Measurements from ENCODE around the gene MMAA. TPM values are rescaled to one million over a fixed set of nuclear protein-coding genes. Genes with fewer than 3 reads are reported as not detected.

MMAA gene
- total and polyA plus RNA-seq, 9 of the 15 experiments (the other 6 are each of a cell fraction or from before 2014, with no cell fraction given) = 0.86 to 2.3 (median 1.4) TPM

- TF ChIP-seq POU5F1 (IDR thresholded peaks at IDR 0.05; ENCODE audit: borderline replicate concordance, low read depth, low read length, partially characterized antibody) (no peak), RB1 (IDR thresholded peaks at IDR 0.05; ENCODE audit: low read depth) (no peak), GTF2A2 (tag; IDR thresholded peaks at IDR 0.05) (no peak), SUPT5H (IDR thresholded peaks at IDR 0.05) (no peak)
Observed at GRCh38 chr4:145635630-145636029, 16.4 kb downstream of the MMAA start (continued).

- in situ Hi-C loops (cut with MboI) (no loop called here), intact Hi-C loops (cut with micrococcal nuclease) (no loop called here)
- H4K20me1 ChIP-seq (replicated peaks; ENCODE audit: control insufficient read depth, insufficient read depth, low read length) = no peaks in the 10 kb centered on the region
- H3K79me2 ChIP-seq (ENCODE audit: control insufficient read depth, insufficient read depth, low read length) = no peaks in the 10 kb centered on the region
- ChIA-PET POLR2A (no interaction called here), CTCF (ENCODE audit: low intra/inter-chr PET ratio) (no interaction called here)
- WGBS (ENCODE audit: insufficient coverage, low coverage, missing lambda C conversion rate) = 19% methylated on average over 6 of the region's 6 CpGs
- no peak overlapping the region for H3K9ac ChIP-seq (ENCODE audit: insufficient read depth in 1 of 2, low read depth in 2 of 2, low read length in 2 of 2)
- no peak overlapping the region for H2AFZ ChIP-seq (ENCODE audit: low read depth, low read length)
- no peak for DNase-seq (ENCODE audit: extremely low read depth in 1 of 4, low spot score in 3 of 4)
- ATAC-seq = no peak
- no peaks in the 10 kb centered on the region for H3K9me3 ChIP-seq (replicated peaks; ENCODE audit: control insufficient read depth, insufficient read depth, low read depth, low read length)
- BruUV-seq (replicated peaks) = no TSS peak
- no peak overlapping the region for H3K4me3 ChIP-seq
- H3K4me1 ChIP-seq (replicated peaks in 1 of 2; ENCODE audit: control insufficient read depth in 2 of 2, insufficient read depth in 2 of 2, low read length in 2 of 2) = no peaks in the 10 kb centered on the region
- H3K4me2 ChIP-seq (ENCODE audit: insufficient read depth, low read length) = no peak overlapping the region
- H3K27me3 ChIP-seq (ENCODE audit: control insufficient read depth in 2 of 2, insufficient read depth in 2 of 2, low read length in 2 of 2) = no peaks in the 10 kb centered on the region
- peak; percentile 11 for FAIRE-seq
- no peak overlapping the region for H3K27ac ChIP-seq (ENCODE audit: extremely low read depth, low read depth, low read length)
- H3K36me3 ChIP-seq (ENCODE audit: control insufficient read depth, insufficient read depth, low read length) = no peaks in the 10 kb centered on the region
- no peaks in the 10 kb centered on the region for H3K9me1 ChIP-seq (ENCODE audit: control insufficient read depth, insufficient read depth, low read length)
- TF ChIP-seq ZNF23 (CRISPR knock-in tag; IDR thresholded peaks at IDR 0.05) = no peak
- no peak for TF ChIP-seq IFI16 (CRISPR knock-in tag; IDR thresholded peaks at IDR 0.05)
- no peak for TF ChIP-seq PML (IDR thresholded peaks at IDR 0.05; ENCODE audit: low read length)
- TF ChIP-seq, protein P1, sequence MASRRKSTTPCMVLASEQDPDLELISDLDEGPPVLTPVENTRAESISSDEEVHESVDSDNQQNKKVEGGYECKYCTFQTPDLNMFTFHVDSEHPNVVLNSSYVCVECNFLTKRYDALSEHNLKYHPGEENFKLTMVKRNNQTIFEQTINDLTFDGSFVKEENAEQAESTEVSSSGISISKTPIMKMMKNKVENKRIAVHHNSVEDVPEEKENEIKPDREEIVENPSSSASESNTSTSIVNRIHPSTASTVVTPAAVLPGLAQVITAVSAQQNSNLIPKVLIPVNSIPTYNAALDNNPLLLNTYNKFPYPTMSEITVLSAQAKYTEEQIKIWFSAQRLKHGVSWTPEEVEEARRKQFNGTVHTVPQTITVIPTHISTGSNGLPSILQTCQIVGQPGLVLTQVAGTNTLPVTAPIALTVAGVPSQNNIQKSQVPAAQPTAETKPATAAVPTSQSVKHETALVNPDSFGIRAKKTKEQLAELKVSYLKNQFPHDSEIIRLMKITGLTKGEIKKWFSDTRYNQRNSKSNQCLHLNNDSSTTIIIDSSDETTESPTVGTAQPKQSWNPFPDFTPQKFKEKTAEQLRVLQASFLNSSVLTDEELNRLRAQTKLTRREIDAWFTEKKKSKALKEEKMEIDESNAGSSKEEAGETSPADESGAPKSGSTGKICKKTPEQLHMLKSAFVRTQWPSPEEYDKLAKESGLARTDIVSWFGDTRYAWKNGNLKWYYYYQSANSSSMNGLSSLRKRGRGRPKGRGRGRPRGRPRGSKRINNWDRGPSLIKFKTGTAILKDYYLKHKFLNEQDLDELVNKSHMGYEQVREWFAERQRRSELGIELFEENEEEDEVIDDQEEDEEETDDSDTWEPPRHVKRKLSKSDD (conservative IDR thresholded peaks at IDR 0.05; ENCODE audit: low read length) = no peak
- no peak for TF ChIP-seq ZNF76 (CRISPR knock-in tag; IDR thresholded peaks at IDR 0.05; ENCODE audit: borderline replicate concordance)
- no peak for TF ChIP-seq ZNF780A (CRISPR knock-in tag; IDR thresholded peaks at IDR 0.05)
- TF ChIP-seq TAF7 (tag; IDR thresholded peaks at IDR 0.05) = no peak
- TF ChIP-seq, protein P2, sequence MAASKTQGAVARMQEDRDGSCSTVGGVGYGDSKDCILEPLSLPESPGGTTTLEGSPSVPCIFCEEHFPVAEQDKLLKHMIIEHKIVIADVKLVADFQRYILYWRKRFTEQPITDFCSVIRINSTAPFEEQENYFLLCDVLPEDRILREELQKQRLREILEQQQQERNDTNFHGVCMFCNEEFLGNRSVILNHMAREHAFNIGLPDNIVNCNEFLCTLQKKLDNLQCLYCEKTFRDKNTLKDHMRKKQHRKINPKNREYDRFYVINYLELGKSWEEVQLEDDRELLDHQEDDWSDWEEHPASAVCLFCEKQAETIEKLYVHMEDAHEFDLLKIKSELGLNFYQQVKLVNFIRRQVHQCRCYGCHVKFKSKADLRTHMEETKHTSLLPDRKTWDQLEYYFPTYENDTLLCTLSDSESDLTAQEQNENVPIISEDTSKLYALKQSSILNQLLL (CRISPR knock-in tag; IDR thresholded peaks at IDR 0.05; ENCODE audit: borderline replicate concordance) = no peak
- no peak for TF ChIP-seq KLF10 (CRISPR knock-in tag; IDR thresholded peaks at IDR 0.05)
- TF ChIP-seq KAT8 (IDR thresholded peaks at IDR 0.05; ENCODE audit: low read depth) = no peak
- TF ChIP-seq GTF2A2 (tag; IDR thresholded peaks at IDR 0.05) = no peak
- no peak for TF ChIP-seq ZNF444 (CRISPR knock-in tag; IDR thresholded peaks at IDR 0.05)
- TF ChIP-seq EP300 (IDR thresholded peaks at IDR 0.05; ENCODE audit: low read length) = no peak
Observed at GRCh38 chr4:145639186-145639698, 20.1 kb downstream of the MMAA start.
